GM20431 (cell line): ENCODE results near the gene SIRT2.
"Not testable (repeated sequence)": the region's sequence is repeated elsewhere in the genome, so short reads cannot be mapped to it uniquely, and the experiment has no call there.

Experiments
- in situ Hi-C: fragments of 300-500 bp; cut with MseI, MboI; formaldehyde crosslinking; loops from one replicate; pipeline ENCODE4 v1.15.0; 2020; ENCODE audit warnings: low sequenced_read_pairs; ENCODE audit not compliant: unreplicated experiment

Gene SIRT2

DNA sequence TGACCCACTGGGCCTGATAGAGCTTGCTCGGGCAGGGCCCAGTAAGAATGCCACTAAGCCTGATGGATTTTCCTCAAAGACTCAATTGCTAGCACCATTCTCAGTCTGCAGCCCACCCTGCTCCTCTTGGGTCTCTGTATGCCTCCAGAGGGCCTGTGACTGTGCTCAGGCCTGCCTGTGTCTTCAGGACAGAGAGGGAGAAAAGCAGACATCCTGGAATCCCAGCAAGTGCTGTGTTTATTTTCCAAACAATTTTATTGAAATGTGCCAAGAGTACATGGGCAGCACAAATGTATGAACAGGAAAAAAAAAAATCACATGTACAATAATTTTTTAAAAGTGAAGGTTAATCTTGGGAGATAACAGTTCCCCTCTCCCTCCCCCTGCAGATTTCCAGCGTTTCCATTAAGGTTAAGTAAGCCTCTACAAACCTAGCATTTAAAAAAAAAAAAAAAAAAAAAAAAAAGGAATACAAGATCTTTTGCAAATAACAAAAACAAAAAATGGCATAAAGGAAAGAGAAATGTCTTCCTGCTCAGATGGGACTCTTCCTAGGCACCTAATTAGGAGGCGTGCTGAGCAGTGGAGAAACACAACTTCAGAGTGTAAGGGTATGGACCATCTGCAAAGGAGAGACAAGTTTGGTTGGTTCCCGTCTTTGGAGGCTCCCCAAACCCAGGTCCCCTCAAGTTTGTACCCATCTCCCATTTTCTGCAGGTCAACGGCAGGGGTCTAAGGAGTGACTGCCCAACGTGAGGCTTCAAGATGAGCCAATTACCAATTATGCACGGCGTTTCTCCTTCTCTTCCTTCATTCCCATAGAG, 63.0 kb downstream of the SIRT2 start:
- in situ Hi-C loops: no loop called here

DNA sequence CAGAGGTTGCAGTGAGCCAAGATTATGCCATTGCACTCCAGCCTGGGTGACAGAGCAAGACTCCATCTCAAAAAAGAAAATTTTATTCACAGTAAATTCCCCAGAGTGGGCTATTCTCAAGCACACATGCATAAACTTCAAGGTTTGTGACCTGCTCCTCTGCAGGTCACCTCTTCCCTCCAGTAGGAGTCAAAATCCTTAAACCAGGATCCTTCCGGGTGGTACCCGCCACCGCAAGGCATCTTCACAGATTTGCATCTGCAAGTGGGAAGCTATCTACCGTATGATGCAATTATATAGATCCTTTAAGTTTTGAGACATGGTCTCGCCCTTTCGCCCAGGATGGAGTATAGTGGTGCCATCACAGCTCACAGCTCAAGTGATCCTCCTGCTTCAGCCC, 64.8 kb downstream of the SIRT2 start:
- in situ Hi-C loops: no loop called here

DNA sequence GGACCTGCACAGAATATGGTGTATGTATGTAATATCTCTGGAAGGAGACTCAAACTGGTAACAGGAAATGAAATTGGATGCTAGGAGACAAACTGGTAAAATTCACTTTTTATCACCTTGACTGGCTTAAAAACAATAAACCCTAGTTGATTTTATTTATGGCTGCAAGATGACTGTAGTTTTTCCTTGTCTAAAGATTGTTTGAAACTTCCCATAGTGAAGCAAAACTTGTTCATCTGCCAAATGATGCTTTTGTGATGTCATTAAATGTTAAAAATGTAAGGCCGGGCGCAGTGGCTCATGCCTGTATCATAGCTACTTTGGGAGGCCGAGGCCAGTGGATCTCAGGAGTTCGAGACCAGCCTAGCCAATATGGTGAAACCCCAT, 65.3 kb downstream of the SIRT2 start:
- in situ Hi-C loops: no loop called here

DNA sequence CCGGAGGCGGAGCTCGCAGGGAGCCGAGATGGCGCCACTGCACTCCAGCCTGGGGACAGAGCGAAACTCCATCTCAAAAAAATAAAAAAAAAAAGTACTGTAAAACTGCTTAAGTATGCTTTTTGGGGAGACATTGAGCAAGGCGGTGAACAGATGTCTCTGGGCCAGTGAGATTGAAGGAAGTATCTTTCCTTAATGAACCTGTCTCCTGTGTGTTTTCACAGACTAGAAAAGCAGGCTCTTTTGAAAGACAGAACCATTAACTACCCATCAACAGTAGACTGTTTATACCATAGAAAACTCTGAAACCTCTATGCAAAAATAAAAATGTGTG, 66.4 kb downstream of the SIRT2 start:
- in situ Hi-C loops: no loop called here

DNA sequence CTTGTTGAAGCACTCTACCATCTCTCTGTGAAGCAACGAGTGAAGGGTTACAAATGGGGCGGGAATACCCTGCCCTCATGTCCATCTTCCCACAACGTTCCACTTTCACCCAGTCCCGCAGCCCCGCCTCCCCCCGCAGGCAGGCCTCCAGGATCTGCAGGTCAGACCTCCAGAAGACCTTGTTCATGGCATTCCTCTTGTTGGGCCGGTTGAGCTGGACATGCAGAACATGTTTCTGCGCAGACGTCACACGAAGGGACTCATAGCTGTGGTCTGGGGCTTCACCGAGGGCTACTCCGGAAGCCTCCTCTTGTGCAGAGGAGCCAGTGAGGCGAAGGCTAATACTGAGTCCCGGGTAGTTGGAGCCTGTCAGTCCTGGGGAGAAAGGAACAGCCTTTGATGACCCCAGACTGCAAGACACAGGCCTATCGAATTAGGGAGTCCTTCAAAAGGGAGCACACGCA, 68.2 kb downstream of the SIRT2 start:
- in situ Hi-C loops: no loop called here

DNA sequence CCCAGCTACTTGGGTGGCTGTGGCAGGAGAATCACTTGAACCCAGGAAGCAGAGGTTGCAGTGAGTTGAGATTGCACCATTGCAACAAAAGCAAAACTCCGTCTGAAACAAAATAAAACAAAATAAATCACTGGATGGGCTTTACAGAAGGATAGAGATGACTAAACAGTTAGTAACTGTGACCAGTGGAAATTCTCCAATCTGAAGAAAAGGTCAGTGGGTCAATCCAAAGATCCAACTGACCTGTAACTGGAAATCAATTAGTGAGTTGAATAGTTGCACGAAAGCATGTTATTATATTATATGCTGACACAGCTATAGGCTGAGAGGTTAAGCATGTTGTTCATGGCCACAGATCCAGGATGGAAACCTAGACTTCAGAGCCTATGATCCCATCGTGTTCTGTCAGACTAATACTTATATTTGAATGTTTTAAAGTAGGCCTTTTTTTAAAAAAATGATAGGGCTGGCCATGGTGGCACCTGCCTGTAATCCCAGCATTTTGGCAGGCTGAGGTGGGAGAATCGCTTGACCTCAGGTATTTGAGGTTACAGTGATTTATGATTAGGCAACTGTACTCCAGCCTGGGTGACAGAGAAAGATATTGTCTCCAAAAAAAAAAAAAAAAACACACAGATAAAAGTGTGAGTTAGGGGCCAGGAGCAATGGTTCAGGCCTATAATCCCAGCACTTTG, 69.2 kb downstream of the SIRT2 start:
- in situ Hi-C loops: no loop called here

DNA sequence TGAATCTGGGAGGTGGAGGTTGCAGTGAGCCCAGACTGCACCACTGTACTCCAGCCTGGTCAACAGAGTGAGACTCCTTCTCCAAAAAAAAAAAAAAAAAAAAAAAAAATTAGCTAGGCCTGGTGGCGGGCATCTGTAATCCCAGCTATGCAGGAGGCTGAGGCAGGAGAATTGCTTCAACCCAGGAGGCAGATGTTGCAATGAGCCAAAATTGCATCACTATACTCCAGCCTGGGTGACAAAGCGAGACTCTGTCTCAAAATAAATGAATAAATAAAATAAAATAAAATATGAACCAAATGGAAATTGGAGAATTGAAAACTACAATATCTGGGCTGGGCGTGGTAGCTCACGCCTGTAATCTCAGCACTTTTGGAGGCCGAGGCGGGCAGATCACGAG, 70.2 kb downstream of the SIRT2 start:
- in situ Hi-C loops: not testable (repeated sequence)
